ENCODE measurements around the gene SORBS2. TPM values are rescaled to one million over a fixed set of nuclear protein-coding genes. Genes with fewer than 3 reads are reported as not detected.

The SORBS2 gene
- total and polyA plus RNA-seq, 2 donors (not counting 3 experiments of a cell fraction or from before 2014, with no cell fraction given) = 69.8 to 82.5 TPM

- FAIRE-seq (no peak), DNase-seq (ENCODE audit: low read depth, low spot score) (no peak)
- Histone ChIP-seq H3K27ac (ENCODE audit: insufficient read depth, low read depth, low read length) (no peak overlapping the region), H3K4me3 (replicated peaks in 1 of 3; ENCODE audit: insufficient read depth in 1 of 3, low read depth in 1 of 3, low read length in 3 of 3) (no peak overlapping the region), H4K20me1 (replicated peaks; ENCODE audit: control insufficient read depth, extremely low read depth, insufficient read depth, low read length) (no peaks in the 10 kb centered on the region), H3K79me2 (ENCODE audit: control insufficient read depth, insufficient read depth, low read length) (no peaks in the 10 kb centered on the region), H3K36me3 (ENCODE audit: control insufficient read depth in 2 of 2, extremely low read depth in 1 of 2, insufficient read depth in 2 of 2, low read length in 2 of 2) (no peaks in the 10 kb centered on the region), H3K4me2 (ENCODE audit: insufficient read depth, low read length) (no peak overlapping the region), H2AFZ (ENCODE audit: low read depth, low read length) (no peak overlapping the region), H3K9me3 (replicated peaks; ENCODE audit: control insufficient read depth, insufficient read depth, low read length) (no peaks in the 10 kb centered on the region), H3K9ac (replicated peaks; ENCODE audit: extremely low read depth, insufficient read depth, low read length) (no peak overlapping the region), H3K4me1 (ENCODE audit: control insufficient read depth, extremely low read depth, insufficient read depth, low read length) (no peaks in the 10 kb centered on the region), H3K27me3 (ENCODE audit: control insufficient read depth in 2 of 2, insufficient read depth in 2 of 2, low read length in 2 of 2) (no peaks in the 10 kb centered on the region), H3K9me1 (replicated peaks; ENCODE audit: control insufficient read depth, extremely low read depth, insufficient read depth, low read length) (no peaks in the 10 kb centered on the region)
- dilution Hi-C loops (cut with MboI; ENCODE audit: extremely low pct_ligation_motif_present, low sequenced_read_pairs) (no loop called here), intact Hi-C loops (cut with micrococcal nuclease) (no loop called here)
- no TSS peak for BruUV-seq (replicated peaks)
- TF ChIP-seq, protein P1, sequence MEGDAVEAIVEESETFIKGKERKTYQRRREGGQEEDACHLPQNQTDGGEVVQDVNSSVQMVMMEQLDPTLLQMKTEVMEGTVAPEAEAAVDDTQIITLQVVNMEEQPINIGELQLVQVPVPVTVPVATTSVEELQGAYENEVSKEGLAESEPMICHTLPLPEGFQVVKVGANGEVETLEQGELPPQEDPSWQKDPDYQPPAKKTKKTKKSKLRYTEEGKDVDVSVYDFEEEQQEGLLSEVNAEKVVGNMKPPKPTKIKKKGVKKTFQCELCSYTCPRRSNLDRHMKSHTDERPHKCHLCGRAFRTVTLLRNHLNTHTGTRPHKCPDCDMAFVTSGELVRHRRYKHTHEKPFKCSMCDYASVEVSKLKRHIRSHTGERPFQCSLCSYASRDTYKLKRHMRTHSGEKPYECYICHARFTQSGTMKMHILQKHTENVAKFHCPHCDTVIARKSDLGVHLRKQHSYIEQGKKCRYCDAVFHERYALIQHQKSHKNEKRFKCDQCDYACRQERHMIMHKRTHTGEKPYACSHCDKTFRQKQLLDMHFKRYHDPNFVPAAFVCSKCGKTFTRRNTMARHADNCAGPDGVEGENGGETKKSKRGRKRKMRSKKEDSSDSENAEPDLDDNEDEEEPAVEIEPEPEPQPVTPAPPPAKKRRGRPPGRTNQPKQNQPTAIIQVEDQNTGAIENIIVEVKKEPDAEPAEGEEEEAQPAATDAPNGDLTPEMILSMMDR (IDR thresholded peaks at IDR 0.05; ENCODE audit: extremely low read depth in 1 of 2, insufficient read depth in 1 of 2, low read depth in 1 of 2, low read length in 2 of 2) = no peak
- TF ChIP-seq GATA2 (IDR thresholded peaks at IDR 0.05; ENCODE audit: insufficient read depth, insufficient read length, low read depth, low read length) = no peak
- TF ChIP-seq MYC (IDR thresholded peaks at IDR 0.05; ENCODE audit: low read depth, low read length) = no peak
- TF ChIP-seq EZH2 (IDR thresholded peaks at IDR 0.05; ENCODE audit: borderline replicate concordance, low read depth, low read length, severe bottlenecking) = no peak
- TF ChIP-seq FOS (IDR thresholded peaks at IDR 0.05; ENCODE audit: borderline replicate concordance, insufficient read depth, low read length) = no peak
- TF ChIP-seq POLR2A (IDR thresholded peaks at IDR 0.05; ENCODE audit: low read depth, low read length) = no peak
- TF ChIP-seq POLR2AphosphoS5 (IDR thresholded peaks at IDR 0.05; ENCODE audit: insufficient read depth, low read depth, low read length) = no peak
- TF ChIP-seq MAX (IDR thresholded peaks at IDR 0.05; ENCODE audit: insufficient read depth, insufficient read length) = no peak
- TF ChIP-seq JUN (IDR thresholded peaks at IDR 0.05; ENCODE audit: borderline replicate concordance, insufficient read depth, insufficient read length, low read depth) = no peak
- CTCF ChIA-PET = interaction anchor here (1.0 to 1.8 kb wide), 2 partner anchors 18 to 227 kb away, joined by 4 read pairs; no protein-coding TSS in a partner anchor
- POLR2A ChIA-PET = no interaction called here
These were observed 1.1 kb downstream of the SORBS2 start for GRCh38 chr4:185810746-185811508.

All from endothelial cell of umbilical vein (primary cell).